ENCODE data around the gene TSPAN18.

Gene TSPAN18

GRCh38 chr11:44899959-44900358, 173.2 kb downstream of the TSPAN18 start:
- H3K4me3 ChIP-seq (replicated peaks; ENCODE audit: low read depth, low read length) = no peak overlapping the region
- DNase-seq (ENCODE audit: extremely low read depth, insufficient read length) = peak; percentile 24
- H3K27me3 ChIP-seq (replicated peaks; ENCODE audit: control insufficient read depth, insufficient read depth, low read length) = no peaks in the 10 kb centered on the region; the same call in 1 of the 2 replicates
- TF ChIP-seq CTCF (IDR thresholded peaks at IDR 0.05; ENCODE audit: insufficient read depth, low read length, poor library complexity, severe bottlenecking) = no peak
- H3K36me3 ChIP-seq (ENCODE audit: control insufficient read depth, insufficient read depth, low read length) = no peaks in the 10 kb centered on the region

- DNase-seq (ENCODE audit: extremely low read depth, insufficient read length) = no peak
- H3K27me3 ChIP-seq (replicated peaks; ENCODE audit: control insufficient read depth, insufficient read depth, low read length) = no peaks in the 10 kb centered on the region; the same call in 1 of the 2 replicates
- no peak overlapping the region for H3K4me3 ChIP-seq (replicated peaks; ENCODE audit: low read depth, low read length)
- no peaks in the 10 kb centered on the region for H3K36me3 ChIP-seq (ENCODE audit: control insufficient read depth, insufficient read depth, low read length)
- TF ChIP-seq CTCF (IDR thresholded peaks at IDR 0.05; ENCODE audit: insufficient read depth, low read length, poor library complexity, severe bottlenecking) = no peak
Observed at GRCh38 chr11:44901120-44901633, 174.4 kb downstream of the TSPAN18 start.

GRCh38 chr11:44901786-44902185, 175.0 kb downstream of the TSPAN18 start:
- H3K27me3 ChIP-seq (replicated peaks; ENCODE audit: control insufficient read depth, insufficient read depth, low read length) = no peaks in the 10 kb centered on the region; the same call in 1 of the 2 replicates
- DNase-seq (ENCODE audit: extremely low read depth, insufficient read length) = no peak
- H3K36me3 ChIP-seq (ENCODE audit: control insufficient read depth, insufficient read depth, low read length) = no peaks in the 10 kb centered on the region
- H3K4me3 ChIP-seq (replicated peaks; ENCODE audit: low read depth, low read length) = no peak overlapping the region
- no peak for TF ChIP-seq CTCF (IDR thresholded peaks at IDR 0.05; ENCODE audit: insufficient read depth, low read length, poor library complexity, severe bottlenecking)

GRCh38 chr11:44903035-44903434, 176.3 kb downstream of the TSPAN18 start:
- no peak for DNase-seq (ENCODE audit: extremely low read depth, insufficient read length)
- no peak for TF ChIP-seq CTCF (IDR thresholded peaks at IDR 0.05; ENCODE audit: insufficient read depth, low read length, poor library complexity, severe bottlenecking)

GRCh38 chr11:44903518-44903917, 176.8 kb downstream of the TSPAN18 start:
- H3K27me3 ChIP-seq (replicated peaks; ENCODE audit: control insufficient read depth, insufficient read depth, low read length) = no peaks in the 10 kb centered on the region; the same call in 1 of the 2 replicates
- no peak for TF ChIP-seq CTCF (IDR thresholded peaks at IDR 0.05; ENCODE audit: insufficient read depth, low read length, poor library complexity, severe bottlenecking)
- H3K4me3 ChIP-seq (replicated peaks; ENCODE audit: low read depth, low read length) = no peak overlapping the region
- H3K36me3 ChIP-seq (ENCODE audit: control insufficient read depth, insufficient read depth, low read length) = no peaks in the 10 kb centered on the region
- no peak for DNase-seq (ENCODE audit: extremely low read depth, insufficient read length)

More at GRCh38 chr11:44903035-44903434, 176.3 kb downstream of the TSPAN18 start:
- Histone ChIP-seq H3K27me3 (replicated peaks; ENCODE audit: control insufficient read depth, insufficient read depth, low read length) (no peaks in the 10 kb centered on the region; the same call in 1 of the 2 replicates), H3K36me3 (ENCODE audit: control insufficient read depth, insufficient read depth, low read length) (no peaks in the 10 kb centered on the region), H3K4me3 (replicated peaks; ENCODE audit: low read depth, low read length) (no peak overlapping the region)

All from GM06990 (cell line).